Activated gamma-delta T cell (primary cell): ENCODE measurements around the gene SGK1.

ENCODE experiments used
- DNase-seq: peaks from one replicate; lab custom pipeline; 2025; lab: John Stamatoyannopoulos, UW

SGK1 gene

GRCh38 chr6:134169871-134170486, 147.9 kb downstream of the SGK1 start:
- DNase-seq, result no peak

- DNase-seq, result no peak
Observed at GRCh38 chr6:134168590-134169208, 149.2 kb downstream of the SGK1 start.

DNA sequence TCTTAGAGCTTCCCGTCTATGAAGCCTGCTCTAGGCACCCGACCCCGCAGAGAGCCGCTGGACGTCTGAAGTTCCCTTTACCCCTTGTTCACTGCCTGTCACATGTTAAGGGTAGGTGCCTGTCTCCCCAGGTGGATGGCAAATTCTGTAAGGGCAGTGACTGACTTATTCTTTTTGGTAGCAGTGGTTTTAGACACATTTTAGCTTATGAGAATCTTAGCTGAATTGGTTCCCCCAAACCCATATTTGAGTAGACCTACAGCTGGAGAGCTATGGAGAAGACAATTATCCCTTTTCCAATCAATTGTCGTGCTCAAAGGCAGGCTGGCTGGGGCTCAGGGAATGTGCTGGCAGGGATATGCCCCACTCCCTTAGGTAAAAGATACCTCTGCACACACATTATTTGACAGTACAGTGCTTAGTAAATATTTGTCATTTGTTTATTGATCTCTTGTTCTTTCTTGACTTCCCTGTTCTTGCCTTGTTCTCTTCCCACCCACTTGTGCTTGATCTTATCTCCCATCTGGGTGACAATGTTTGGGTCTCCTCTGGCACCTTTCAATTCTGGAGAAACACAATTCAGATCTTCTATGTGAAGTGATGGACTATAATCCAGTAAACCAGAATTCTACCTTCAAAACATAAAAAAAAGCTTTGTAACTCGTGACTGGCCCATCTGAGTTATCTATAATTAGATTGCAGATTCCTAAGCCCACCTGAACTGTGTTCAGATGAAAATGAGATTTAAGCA, 151.2 kb downstream of the SGK1 start:
- no peak for DNase-seq

GRCh38 chr6:134165561-134166201, 152.2 kb downstream of the SGK1 start:
- DNase-seq, result no peak

DNA sequence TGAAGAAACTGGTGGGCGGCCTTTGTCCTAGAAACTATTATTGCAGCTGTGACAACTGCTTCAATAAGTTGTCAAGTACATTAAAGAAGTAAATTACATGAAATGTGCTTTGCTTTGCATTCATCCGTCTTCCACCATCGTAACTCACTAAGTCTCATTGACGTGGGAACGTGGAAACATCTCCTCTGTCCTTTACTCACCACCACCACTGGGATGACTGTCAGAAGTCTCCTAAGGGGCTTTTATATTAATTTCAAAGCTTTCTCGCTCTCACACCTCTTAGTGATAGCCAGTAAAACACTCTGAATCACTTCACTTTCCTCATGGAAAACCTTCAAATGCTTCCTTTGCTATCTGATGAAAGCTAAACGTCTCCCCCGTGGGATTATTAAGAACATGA, 153.6 kb downstream of the SGK1 start:
- no peak for DNase-seq

DNA sequence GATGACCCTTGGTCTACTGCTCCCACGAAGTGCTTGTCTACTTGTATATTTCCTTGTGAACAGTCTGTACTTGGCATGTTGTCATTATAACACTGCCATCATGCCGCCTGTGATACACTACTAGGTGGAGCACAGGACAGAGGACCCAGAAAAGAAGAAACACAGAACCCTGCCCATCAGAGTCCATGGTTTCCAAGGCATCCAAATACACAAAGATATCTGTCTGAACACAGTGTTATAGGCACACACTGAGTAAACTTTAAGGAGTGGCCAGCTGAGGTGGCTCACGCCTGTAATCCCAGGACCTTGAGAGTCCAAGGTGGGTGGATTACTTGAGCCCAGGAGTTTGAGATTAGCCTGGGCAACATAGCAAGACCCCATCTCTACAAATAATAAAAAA, 155.0 kb downstream of the SGK1 start:
- no peak for DNase-seq

GRCh38 chr6:134161041-134161440, 156.9 kb downstream of the SGK1 start:
- DNase-seq, result no peak

DNA sequence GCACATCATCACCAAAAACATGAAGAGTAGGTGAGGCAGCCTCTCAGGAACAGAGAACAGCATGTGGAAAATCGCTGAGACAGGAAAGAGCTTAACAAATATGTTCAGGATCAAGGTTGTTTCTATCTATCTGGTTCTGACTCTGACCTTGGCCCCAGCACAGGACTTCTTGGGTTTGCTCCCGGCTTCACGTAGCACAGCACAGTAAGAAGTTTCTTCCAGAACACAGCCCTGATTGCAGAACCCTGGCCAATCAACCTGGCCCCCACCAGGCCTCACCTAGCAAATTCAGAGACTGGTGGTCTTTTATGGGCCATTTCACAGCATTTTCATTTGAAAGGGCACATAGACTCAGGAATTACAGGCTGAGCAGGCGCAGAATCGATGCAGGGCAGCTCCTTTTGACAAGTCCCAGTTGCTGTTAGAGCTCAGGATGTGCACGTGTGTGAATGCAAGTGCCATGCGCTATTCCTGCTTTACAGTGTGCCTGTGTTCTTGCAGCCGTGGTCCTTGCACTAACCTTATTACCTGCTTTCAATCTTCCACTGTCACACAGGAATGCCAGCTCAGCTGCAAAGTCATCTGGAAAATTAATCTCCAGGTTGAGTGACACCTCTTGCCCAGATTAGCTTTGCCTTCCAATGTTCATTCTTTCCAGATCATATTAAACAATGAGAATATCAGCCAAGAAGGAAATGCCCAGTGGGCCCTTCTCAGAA, 165.0 kb downstream of the SGK1 start:
- no peak for DNase-seq

DNA sequence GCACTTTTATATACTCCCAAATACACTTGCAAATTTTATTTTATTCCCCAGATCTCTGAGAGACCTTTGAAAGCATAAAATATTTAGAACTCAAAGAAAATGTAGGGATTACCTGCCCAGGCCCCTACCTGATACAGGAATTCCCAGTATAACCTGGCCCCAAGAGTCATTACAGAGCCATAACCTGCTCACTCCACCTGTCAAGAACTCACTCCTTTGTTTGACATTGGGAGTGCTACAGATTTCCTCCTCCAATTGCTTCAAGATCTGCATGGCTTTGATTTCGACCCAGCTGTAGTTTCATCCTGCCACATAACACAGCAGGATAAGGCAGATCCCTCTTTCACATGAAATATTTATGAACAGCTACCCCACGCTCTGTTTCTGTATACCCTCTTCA, 169.3 kb downstream of the SGK1 start:
- DNase-seq, result no peak

DNA sequence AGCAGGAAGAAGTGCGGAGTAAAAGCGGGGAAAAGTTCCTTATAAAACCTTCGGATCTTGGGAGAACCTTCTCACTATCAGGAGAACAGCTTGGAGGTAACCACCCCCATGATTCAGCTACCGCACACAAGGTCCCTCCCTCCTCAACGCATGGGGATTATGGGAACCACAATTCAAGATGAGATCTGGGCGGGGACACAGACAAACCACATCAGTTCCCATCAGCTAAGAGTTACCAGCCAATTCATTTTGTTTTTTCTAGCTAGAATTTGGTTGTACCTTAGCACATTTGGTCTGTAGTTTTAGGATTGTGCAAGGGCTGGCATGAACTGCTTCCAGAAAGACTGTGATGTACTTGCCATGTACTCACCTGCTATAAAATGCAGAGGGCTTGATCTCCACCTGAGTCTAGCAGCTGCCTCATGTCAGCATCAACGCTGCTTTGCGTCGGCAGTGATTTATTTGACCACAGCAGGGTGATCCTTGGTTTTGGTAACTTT, 170.8 kb downstream of the SGK1 start:
- no peak for DNase-seq

GRCh38 chr6:134146268-134147033, 171.5 kb downstream of the SGK1 start:
- DNase-seq, result no peak

DNA sequence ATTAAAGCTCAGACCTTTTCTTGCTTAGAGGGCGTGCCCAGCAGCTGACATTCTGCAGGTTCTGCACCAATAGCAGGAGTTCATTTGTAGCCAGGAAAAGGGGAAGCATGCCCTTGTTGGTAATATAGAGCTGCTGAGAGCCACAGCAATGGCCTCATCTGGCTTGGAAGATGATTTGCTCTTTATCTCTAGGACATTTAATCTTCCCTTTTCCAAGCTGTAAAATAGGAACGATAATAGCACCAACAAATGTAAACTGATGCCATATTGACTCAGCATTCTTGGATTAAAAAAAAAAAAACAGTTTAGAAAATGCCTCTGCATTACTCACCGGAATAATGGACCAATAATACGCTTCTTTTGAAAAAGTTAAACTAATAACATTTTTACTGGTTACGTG, 172.1 kb downstream of the SGK1 start:
- no peak for DNase-seq

DNA sequence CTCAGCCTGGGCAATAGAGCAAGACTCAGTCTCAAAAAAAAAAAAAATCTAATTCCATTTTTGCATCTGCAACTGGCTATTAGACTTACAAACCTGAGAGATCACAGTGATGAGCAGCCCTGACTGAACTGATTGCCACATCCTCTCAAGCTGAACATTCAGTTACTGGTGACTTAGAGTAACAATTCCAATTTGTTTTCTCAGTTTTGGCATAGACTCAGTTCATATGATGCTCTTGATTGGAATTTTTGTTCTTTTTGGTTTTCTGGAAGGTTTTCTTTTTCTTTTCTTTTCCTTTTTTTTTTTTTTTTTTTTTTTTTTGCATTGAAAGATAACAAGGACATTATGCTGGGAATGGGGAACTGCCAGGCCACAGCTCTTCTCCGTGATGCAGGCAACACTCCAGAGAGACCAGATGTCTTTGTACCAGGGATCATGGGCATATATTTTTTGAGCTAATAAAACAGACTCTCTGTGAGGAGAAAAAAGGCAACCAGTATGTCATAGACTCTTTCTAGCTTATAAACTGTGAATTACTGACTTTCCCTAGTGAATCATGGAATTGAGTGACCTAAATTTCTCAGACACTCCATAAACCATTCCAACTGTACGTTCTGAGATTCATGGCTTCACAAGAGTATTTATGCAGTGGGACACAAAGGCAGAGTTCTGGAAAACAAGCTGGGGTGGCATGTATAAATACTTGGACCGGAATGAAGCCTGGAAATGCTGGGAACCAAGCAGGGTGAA, 179.5 kb downstream of the SGK1 start:
- no peak for DNase-seq

GRCh38 chr6:134134654-134135053, 183.3 kb downstream of the SGK1 start:
- no peak for DNase-seq

DNA sequence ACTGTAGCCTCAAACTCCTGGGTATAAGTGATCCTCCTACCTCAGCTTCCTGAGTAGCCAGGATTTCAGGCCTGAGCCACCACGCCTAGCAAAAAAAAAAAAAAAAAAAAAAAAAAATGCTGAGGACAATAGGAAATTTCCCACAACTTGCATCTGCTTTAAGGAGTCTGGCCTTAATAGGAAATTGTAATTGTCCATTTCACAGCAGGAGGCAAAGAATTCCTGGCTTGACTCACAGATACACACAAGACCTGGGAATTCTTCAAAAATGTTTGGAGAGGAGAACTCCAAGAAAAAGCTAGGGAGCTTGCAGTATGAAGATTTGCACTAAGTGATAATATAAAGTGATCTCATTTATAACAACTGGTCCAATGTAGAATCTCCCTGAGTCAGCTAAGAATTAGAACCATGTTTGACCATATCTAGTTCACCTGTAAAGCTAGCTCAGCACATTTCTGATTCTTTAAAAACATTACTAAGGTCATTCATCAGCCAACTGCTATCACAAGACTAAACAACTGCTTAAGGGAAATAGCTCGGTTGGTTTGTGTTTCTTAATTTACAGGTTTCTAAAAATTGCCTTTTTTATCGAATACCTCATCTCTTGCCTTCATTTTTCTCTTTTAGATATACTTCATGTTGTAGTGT, 185.3 kb downstream of the SGK1 start:
- DNase-seq, result no peak

GRCh38 chr6:134131530-134132139, 186.3 kb downstream of the SGK1 start:
- DNase-seq, result no peak

DNA sequence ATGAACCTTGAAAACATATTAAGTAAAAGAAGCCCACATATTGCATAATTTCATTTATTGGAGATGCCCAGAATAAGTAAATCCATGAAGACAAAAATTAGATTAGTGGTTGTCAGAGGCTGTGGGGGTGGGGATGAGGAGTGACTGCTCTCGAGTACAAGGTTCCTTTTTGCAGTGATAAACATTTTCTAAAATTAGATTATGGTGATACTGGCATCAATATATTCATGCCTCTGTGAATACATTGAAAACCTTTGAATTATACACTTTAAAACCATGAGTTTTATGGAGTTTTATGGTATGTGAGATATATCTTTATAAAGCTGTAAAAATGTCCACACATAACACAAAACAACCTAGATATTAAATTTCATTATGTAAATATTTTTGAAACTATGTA, 189.8 kb downstream of the SGK1 start:
- no peak for DNase-seq

DNA sequence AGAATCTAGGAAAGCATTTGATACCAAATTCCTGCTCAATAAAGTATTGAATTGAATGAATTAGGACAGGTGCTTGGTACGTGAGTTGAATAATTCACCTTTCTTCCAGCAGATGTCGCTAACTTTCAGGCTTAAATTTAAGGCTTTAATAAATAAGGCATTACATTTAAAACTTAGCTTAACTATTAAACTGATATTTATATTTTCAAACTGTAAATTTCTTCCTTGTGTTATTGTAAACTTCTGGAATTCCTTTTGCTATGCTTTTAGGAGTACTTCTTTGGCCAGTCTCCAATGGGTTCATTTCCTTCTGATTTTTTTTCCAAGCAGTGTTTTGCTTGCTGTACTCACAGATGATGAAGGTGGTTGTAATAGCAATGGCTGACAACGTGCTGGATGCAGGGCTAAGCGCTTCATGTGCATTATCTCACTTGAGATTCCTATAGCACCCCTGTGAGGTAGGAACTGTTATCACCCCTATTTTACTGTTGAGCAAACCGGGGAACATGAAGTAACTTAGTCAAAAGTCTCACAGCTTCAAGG, 194.2 kb downstream of the SGK1 start:
- no peak for DNase-seq

GRCh38 chr6:134122775-134123174, 195.1 kb downstream of the SGK1 start:
- DNase-seq, result no peak
